IPS-11a (cell line): ENCODE results near the gene RAB15.

Experiments used
- H3K4me3 ChIP-seq: one replicate; pipeline ENCODE4 v1.5.1; 2013; ENCODE audit warnings: low read depth, low read length, control low read depth

Gene RAB15

DNA sequence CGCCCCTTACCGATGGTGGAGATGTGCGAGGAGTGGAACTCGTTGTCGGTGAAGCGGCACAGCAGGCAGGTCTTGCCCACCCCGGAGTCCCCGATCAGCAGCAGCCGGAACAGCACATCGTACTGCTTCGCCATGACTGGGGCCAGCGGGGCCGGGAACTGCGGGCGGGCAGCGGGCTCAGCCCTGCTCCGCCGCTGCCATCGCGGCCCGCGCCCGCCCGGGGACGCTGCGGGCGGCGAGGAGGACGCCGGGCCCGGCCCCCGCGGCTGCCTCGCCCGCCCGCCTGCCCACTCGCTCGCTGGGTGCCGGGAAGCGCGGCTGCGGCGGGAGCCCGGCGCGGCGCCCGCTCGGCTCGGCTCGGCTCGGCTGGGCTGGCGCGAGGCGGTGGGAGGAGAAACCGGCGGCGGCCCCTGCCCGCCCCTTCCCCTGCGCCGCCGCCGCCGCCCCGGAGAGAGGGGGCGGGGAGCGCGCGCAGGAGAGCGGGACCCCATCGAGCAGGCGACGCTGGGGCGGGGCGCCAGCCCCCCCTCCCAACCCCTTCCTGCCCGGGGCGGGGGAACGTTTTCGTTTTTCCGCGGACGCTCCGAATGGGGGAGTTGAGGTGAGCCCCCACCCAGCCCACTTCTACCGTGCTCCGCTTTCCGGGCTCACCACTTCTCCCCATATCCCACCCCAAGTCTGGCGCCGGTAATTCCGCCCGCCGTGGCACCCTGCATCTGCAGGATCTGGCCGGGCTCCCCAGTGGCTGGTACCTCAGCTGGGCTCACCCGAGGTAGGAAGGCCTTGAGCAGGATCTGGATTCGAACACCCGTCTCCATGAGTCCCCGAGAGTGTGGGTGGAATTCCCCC is at the start of gene RAB15:
Gene RAB15 (minus strand): TSS at position 394 of the 849 bp plus-strand sequence. CDS start 260 bp downstream, at position 134.
- H3K4me3 ChIP-seq = peak within 1 kb of the TSS; percentile 67

DNA sequence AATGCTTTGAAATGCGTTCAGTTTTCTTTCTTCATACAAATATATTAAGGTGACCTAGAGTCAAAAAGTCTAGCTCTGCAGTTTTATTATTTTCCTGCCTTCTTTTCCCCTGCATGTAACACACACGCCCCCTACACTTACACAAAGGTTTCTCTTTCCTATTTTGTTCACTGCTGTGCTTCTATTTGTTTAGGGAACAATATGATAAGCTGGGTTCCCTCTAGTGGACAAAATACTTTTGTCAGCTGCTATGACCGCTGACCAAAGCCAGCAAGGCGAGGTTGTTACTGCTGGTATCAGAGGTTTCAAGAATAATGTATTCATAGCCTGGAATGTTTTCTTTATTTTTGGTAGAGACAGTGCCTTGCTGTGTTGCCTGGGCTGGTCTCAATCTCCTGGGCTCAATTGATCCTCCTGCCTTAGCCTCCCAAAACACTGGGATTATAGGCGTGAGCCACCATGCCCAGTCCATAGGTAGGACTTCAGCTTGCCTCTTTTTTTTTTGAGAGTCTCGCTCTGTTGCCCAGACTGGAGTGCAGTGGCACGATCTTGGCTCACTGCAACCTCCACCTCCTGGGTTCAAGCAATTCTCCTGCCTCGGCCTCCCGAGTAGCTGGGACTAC is 47.9 kb upstream of the RAB15 start:
- no peak overlapping the region for H3K4me3 ChIP-seq

DNA sequence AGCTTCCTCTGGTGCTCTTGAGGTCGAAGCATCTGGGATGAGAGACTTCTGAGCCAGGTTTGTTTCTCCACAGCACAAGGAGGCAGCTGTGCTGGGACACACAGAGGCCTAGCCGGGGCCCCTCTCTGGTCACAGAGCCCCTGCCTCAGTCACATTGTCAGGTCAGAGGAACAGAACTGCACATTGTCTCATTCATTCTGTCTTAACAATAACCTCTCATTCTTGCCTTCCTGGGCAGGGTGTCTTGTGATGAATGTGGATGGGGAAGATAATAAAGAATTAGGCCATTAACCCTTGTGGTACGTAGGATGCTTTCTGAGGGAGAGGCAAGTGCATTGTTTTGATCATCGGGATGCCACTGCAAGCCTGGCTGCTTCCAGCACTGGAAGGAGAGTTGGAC is 44.3 kb upstream of the RAB15 start:
- H3K4me3 ChIP-seq = no peak overlapping the region

DNA sequence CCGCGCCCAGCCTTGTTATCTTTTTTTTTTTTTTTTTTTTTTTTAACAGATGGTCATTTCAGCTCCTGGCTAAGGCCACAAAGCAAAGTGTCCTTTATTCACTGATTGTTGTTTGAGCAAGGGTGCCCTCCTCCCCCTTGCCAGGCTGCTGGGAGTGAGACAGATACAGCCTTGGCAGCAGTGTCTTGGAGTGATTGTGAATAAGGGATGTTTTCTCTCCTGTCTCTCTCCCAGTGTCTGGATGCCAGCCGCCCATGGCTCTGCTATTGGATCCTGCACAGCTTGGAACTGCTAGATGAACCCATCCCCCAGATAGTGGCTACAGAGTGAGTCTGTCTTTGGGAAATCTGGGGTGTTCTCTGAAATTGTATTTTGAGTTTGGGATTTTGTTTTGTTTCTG is 43.3 kb upstream of the RAB15 start:
- no peak overlapping the region for H3K4me3 ChIP-seq

DNA sequence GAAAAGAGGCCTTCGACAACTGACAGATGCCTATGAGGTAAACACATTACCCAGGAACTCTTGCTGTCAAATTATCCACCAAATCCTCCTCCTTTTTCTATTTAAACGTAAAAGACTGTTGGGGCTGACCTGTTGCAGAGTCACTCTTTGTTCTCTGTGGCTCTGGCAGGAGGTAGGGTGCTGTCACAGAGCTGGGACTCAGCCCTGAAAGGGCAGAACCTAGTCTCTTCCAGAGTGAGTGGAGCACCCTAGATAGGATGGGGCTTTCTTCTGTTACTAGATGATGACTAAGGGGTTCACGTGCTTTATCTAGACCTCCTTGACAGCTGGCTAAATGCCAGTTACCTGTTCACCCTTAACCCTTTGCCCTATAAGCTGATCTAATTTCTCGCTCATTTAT is 40.2 kb upstream of the RAB15 start:
- H3K4me3 ChIP-seq = no peak overlapping the region

DNA sequence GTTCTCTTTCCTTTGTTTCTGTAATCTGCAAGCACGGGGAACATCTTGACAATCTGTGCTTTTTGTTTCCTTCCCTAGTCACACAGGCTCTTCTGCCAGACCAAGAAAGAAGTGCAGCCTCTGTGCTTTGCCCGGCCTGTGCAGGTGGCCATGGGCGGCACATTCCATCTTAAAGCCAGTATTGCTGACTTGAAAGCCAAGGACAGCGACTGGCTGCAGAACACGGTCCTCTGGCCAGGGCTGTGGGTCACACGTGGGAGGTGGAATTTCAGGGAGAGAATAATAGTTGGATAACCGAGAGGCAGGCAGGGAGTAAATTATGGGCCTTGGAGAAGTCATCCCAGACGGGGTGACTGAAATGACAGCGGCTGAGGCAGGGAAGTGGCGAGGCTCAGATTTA is 39.4 kb upstream of the RAB15 start:
- no peak overlapping the region for H3K4me3 ChIP-seq

DNA sequence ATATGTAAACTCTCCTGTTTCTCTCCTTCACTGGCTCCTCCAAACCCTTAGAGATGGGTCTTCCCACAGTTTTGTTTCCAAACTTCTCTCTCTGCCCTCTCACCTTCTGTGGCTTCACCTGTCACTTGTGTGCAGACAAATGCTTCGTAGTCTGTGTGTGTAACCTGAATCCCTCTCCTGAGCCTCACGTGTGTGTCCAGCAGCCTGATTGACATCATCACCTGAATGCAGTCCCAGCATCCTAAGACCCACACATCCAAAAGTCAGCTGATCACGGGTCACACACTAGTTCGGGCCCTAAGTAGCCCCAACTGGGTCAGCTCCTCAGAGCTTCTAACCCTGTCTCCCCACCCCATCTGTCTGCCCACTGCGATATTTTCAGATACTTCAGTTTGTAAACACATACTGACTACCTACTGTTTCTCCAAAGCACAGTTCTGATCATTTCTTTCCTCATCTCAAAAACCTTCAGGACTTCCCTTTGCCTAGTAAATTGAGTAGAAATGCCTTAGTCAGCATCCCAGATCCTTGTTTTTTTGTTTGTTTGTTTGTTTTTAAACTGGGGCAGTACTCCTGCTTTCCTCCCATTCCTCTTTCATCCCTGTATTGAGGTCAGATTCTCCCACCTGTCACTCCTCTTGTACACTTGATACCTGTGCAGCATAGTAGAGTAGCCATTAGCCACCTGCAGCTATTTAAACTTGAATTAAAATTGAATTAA is 38.2 kb upstream of the RAB15 start:
- H3K4me3 ChIP-seq = no peak overlapping the region

DNA sequence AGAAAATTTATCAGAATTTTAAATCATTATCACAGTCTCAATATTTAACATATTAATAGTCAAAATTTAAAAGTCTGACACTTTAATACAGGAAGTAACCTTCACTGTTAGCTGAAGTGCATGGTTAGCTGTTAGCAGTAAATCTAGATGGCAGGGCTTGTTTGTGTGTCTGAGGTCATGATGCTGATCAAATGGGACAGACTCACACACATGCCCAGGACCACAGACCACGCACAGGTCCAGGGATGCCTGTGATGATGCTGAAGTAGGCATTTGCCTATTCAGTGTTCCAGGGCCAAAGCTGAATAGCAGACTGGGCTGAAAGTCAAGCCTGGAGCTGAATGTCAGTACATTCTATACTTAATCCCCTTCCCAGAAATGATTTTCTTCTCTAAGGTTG is 35.1 kb upstream of the RAB15 start:
- no peak overlapping the region for H3K4me3 ChIP-seq

DNA sequence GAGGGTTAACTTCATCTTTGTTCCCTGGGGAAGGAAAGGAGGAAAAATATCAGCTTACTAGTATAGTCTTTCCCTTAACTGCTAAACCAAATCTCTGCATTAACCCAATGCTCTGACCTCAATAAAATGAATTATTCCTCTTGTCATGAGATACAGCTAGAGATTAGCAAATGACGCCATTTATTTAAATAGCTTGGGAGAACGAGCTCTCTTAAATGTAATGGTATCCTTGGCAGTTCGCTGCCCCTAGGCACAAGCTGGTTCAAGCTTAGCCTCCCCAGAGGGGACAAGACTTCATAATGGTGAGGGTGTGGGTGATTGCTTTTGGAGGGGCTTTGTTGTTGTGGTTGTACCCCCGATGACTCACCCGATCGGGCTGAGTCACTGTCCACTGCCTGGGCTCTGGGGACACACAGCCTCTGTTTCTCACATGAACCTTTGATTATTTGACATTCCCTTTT is 34.2 kb upstream of the RAB15 start:
- H3K4me3 ChIP-seq = no peak overlapping the region

DNA sequence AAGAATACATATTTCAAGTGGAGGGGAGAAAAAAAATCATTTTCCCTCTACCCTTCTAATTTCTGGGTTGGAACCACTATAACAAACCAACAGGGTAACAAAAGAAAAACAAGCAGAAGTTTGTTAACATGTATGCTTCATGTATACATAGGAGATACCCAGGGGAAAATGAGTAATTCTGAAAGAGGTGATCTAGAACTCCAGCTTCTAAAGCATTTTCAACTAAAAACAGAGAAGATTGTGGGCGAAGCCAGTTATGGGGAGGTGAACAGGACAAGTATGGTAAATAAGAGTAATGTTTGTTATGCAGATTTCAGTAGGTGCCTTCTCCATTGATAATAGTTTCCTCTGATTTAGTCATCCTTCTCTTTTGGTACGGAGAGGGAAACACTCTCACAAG is 31.3 kb upstream of the RAB15 start:
- no peak overlapping the region for H3K4me3 ChIP-seq

DNA sequence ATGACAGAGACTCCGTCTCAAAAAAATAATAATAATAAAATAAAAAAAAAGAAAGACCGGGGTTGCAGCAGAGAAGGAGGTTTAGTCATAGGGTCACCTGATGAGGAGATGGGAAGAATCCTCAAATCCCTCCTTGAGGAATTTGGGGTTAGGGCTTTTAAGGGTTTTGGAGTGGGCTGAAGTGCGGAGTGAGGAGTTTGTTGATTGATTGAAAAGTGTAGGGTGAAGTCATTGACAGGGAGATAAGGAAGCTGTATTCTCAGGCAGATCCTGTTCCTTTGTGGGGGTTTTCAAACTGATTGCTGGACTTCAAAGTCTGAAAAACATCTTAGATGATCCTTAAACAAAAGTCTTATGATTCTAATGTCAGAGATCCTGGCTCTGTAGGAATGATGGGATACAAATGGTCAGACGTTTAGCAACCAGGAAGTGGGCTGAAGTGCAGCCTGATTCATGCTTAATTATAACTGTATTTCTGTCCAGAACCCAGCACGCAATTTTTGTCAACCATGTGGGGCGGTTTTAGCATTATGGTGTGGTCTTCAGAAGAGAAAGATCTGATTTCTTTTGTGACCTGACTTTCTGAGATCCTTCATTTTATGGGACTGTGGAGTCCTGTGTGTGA is 30.6 kb upstream of the RAB15 start:
- no peak overlapping the region for H3K4me3 ChIP-seq

DNA sequence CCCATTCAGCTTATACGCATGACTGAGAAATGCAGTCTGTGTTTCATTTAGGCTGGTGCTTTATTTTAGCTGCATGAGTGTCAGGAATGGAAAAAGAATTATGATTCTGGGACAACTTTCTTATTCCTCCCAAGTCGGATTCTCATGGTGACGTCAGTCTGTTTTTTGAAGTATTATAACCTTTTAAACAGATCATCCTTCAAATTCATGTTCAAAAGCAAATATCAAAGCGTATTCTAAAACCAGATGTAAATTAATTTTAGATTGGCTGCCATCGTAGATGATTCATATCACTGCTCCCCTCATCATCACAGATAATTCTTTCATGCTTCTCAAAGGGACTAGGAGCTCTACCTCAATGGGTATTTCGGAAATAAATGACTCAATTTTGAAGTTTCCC is 29.6 kb upstream of the RAB15 start:
- H3K4me3 ChIP-seq = no peak overlapping the region

DNA sequence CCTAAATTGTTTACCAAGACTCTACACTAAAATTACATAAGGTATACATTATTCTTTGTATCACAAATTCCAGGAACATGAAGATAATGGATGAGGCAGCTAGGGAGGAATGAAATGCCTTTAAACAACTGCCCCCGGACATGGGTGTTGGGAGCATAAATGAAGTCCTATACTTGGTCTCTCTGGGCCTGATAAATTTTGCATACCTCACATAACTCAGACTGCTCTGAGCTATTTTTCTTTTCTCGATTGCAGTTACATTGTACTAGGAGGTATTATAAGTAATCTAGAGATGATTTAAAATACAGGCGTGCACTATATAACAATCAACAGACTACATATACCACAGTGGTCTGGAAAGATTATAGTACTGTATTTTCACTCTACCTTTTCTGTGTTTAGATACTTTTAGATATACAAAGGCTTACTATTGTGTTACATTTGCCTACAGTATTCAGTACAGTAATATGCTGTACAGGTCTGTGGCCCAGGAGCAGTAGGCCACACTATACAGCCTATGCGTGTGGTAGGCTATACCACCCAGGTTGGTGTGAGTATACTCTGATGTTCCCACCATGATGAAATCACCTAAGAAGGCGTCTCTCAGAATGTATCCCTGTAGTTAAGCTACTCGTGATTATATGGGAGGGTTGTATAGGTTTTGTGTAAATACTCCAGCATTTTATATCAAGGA is 28.9 kb upstream of the RAB15 start:
- no peak overlapping the region for H3K4me3 ChIP-seq

DNA sequence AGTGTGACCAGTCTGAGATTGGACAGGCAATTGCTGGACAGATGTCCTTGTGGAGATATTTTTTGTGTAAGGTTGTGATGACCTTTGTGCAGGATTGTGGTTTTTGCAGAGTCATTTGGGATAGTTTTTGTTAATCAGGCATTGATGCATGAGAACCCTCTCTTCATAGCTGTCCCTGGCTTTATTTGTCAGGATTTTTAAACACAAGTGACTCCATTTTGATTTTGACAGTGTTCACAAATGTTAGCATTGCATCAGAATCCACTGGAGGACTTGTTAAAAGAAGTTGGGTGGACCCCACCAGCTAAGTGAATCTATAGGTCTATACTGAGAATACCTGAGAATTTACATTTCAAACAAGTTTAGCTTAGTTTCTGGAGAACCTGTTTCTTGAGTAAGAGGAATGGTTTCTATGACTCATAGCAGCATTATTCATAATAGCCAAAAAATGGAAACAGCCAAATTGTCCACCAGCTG is 26.4 kb upstream of the RAB15 start:
- no peak overlapping the region for H3K4me3 ChIP-seq

DNA sequence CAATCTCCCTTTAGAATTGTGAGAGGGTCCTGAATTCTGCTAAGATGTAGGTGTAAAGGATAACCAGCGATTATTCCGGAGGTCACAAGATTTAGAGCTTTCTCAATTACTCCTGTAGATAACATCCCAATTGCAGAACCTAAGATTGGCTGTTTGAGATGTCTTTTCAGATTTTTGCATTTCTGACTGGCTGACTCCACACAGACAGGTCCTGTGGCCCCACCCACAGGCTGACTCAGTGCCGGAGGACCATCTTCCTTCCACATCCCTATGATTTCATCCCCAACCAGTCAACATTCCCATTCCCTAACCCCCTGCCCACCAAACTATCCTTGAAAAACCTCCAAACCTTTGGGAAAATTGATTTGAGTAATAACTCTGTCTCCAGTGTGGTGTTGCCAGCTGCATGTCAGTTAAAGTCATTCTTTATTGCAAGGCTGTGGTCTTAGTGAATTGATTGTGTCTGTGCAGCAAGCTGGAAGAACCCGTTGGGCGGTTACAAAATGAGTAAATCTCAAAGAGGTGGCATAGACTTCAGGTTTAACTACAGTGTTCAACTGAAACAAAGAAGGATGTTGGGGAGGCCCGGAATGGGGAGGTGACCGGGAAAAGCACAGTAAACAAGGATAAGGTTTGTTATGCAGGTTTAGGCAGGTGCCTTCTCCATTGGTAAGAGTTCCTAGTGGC is 25.1 kb upstream of the RAB15 start:
- H3K4me3 ChIP-seq = no peak overlapping the region

DNA sequence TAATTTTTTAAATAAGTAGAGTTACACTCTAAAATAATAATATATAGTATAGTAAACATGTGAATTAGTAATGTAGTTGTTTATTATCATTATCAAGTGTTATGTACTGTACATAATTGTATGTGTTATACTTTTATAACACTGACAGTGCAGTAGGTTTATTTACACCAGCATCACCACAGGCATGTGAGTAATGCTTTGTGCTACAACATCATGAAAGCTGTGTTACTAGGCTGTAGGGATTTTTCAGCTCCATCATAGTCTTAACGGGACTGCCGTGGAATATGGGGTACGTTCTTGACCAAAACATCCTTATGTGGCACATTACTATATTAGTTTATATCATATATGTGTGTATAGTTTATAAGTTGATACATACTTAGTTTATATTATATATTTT is 23.2 kb upstream of the RAB15 start:
- H3K4me3 ChIP-seq = no peak overlapping the region

DNA sequence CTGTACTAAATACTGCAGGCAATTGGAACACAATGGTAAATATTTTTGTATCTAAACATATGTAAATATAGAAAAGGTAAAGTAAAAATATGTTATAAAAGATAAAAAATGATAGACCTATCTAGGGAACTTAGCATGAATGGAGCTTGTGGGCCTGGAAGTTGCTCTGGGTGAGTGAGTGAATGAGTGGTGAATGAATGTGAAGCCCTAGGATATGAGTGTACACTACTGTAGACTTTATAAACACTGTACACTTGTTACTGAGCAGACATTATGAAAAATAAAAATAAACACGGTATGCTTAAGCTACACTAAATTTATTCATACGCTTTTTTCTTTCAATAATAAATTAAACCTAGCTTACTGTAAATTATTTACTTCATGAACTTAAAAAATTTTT is 22.4 kb upstream of the RAB15 start:
- H3K4me3 ChIP-seq = no peak overlapping the region

DNA sequence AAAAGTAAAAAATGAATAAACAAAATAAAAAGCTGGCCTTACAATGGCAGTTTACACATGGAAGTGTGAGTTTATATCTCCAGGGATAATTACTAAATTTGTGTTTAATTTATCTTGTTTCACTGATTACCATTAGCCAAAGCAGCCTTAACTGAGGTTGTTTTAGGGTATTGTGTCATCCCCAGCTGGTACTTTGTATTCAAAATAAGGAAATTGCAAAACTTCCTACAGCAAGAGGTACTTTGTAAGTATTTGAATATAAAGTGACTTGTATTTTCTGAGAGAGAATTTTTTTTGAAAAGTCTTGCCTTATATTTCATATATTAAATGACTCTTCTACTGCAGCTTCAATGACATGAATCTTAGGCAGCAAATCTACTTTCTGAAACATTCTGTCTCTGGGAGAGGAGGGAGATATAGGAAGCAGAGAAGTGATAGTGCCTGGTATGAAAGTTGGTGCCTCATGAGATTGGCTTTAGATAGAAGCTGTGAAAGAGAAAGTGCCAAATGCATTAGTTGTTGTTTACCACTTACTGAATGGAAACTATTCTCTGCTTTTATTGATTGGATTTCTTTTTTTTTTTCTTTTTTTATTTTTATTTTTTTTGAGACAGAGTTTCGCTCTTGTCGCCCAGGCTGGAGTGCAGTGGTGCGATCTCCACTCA is 21.3 kb upstream of the RAB15 start:
- no peak overlapping the region for H3K4me3 ChIP-seq

DNA sequence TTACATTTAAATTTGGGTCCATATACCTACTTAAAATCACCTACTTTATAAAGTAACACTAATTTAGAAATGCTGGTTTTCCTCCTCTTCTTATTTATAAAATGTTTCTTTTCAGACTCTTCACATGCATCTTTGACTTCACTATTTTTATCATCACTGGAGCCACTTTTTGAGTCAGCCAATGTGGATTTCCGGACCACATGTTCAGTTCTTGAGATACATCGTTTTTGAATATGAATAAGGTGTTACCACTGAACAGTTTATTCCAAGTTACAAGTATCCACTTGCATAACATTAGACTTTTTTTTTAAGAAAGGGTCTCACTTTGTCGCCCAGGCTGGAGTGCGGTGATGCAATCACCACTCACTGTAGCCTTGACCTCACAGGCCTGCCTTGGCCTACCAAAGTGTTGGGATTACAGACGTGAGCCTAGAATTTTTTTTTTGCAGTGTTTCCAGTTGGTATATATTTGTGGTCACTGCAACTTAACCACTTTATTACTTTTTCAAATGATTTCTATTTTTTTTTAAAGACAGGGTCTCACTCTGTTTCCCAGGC is 20.3 kb upstream of the RAB15 start:
- H3K4me3 ChIP-seq = no peak overlapping the region
